KG1 (cell line): ENCODE data around the gene NFE2L1.
A peak's percentile ranks its signal among the peaks of the same experiment; 100 is the strongest.
"Not testable (repeated sequence)": the region's sequence is repeated elsewhere in the genome, so short reads cannot be mapped to it uniquely, and the experiment has no call there.

ENCODE experiments used
- DNase-seq: peaks from one replicate; lab custom pipeline; 2025; lab: John Stamatoyannopoulos, UW

NFE2L1 gene

GRCh38 chr17:48047741-48048383 is at the start of gene NFE2L1:
Gene NFE2L1, plus strand, starts transcription at chr17:48048359. Its CDS starts 2,760 bp downstream, at chr17:48051119.
- peak; percentile 97 for DNase-seq

- no peak for DNase-seq
Measured at GRCh38 chr17:47999582-47999981, 48.6 kb upstream of the NFE2L1 start.

DNA sequence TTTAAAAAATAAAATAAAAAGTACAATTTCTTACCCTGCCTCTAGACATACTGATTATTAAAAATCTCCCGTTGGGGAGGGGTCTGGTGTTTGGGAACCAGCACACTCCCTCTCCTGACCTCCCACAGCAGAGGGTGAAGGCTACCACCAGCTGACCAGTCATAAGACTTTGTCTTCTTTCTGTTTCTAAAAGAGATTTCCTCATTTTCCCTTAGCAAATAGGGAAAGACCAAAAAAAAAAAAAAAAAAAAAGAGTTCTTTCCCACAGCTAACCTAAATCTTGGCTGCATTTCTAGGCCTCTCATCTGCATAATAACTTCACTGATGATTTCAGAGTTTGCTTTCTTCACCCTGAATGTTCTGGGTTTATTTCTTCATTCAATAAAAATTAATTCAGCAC is 47.0 kb upstream of the NFE2L1 start:
- no peak for DNase-seq

DNA sequence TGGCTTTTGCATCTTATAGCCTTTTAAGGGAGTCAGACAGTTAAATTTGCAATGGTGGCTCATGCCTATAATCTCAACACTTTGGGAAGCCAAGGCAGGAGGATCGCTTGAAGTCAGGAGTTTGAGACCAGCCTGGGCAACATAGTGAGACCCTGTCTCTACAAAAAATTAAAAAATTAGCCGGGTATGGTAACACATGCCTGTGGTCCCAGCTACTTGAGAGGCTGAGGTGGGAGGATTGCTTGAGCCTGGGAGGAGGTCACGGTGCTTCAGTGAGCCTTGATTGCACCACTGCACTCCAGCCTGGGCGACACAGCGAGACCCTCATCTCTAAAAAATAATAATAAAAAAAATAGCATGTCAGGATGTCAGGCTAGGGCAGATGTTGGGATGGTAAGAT is 46.5 kb upstream of the NFE2L1 start:
- DNase-seq: not testable (repeated sequence)

- no peak for DNase-seq
Measured at GRCh38 chr17:48002266-48002915, 45.8 kb upstream of the NFE2L1 start.

DNA sequence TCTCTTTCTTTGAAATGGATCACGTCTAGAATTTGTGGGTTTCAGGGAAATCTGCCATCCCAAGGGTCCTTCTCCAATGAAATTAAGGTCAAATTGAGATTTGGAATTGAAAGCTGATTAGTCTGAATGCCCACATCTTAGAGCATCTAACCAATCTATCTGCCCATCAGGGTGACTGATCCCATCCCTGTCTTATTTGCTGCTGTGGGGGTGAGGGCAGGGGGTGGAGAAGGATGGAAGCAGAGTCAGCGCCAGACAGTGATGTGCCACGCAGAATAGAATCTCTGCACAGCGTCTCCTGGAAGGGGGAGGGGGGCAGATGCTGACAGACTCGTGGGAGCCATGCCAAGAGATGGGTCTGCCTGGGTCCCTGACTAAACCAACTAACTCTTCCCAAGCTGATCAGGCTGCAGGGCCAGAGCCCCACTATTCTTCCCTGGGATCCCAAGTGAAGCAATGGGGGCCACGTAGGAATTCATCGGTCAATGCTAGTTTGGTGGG is 45.2 kb upstream of the NFE2L1 start:
- DNase-seq: no peak

- DNase-seq: no peak
Measured at GRCh38 chr17:48003417-48004151, 44.6 kb upstream of the NFE2L1 start.

GRCh38 chr17:48004983-48005382 is 43.2 kb upstream of the NFE2L1 start:
- DNase-seq: no peak

DNA sequence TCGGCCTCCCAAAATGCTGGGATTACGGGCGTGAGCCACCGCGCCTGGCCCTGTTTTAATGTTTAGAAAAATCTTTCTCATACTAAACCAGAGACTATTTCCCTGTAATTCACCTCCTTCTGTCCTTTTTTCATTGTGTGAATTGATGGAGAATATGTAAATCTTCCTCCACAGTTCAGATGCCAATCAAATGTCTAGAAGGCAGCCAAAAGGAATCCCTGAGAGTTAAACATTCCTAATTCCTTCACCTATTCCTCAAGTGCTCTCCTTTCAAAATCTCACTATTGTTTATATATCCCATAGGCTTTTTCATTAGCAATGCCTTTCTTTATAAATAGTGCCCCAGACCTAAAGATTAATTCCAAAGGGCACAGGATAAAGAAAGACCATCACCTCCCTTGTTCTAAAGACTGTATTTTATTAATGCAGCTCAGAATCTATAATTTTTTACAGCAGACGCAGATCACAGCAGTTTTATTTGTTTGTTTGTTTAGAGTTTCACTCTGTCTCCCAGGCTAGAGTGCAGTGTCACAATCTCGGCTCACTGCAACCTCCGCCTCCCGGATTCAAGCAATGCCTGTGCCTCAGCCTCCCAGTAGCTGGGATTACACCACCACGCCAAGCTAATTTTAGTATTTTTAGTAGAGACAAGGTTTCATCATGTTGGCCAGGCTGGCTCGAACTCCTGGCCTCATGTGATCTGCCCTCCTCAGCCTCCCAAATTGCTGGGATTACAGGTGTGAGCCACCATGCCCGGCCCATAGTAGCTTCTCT is 41.0 kb upstream of the NFE2L1 start:
- no peak for DNase-seq

DNA sequence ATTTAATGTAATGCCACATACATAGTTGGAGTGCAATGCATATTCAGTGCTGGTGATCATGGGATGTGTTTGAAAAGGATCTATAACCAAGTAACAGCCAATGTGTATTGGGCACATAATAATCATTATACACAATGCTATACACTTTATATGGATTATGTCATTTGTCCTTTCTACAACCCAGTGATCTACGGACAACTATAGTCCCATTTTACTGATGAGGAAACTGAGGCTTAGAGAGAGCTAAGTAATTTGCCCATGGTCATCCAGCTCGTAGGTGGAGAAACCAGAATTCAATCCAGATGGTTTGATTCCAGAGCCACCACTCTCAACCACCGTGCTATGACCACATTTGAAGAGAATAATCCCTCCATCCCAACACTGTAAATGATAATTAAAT is 38.0 kb upstream of the NFE2L1 start:
- no peak for DNase-seq

DNA sequence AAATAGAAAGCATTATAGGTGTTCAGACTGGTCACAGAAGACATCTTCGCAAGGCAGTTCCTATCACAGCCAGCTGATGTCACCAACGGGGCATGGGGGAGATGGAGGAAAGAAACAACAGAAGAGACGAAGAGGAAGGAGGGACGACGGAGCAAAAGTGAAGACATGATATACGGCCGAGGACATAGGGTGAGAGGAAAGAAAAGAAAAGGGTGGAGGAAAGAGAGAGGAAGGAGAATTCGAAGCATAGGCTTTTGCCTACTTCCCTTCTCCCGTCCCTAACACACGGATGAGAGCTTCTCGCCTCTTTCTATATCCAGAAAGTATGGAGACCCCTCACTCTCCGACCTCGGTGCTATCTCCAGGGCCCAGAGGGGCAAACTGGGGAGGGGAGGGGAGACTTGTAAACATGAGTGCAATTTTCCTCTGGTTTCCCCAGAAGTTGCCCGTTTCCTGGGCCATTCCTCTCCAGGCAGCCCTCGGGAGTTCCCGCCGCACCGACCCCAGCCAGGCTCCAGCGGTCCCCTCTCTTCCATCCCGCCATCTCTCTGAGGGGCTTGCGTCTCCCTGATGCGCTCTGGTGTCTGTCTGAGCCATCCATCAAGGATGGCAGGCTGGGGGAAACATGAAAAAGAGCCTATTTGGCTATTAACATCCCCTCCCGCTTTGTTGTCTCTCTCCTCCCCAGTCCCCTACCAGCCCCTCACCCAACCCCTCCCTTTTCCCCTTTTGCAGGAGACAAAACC is 36.6 kb upstream of the NFE2L1 start:
- no peak for DNase-seq

- no peak for DNase-seq
Measured at GRCh38 chr17:48012151-48012520, 36.0 kb upstream of the NFE2L1 start.

GRCh38 chr17:48012654-48013053 is 35.5 kb upstream of the NFE2L1 start:
- DNase-seq: no peak

DNA sequence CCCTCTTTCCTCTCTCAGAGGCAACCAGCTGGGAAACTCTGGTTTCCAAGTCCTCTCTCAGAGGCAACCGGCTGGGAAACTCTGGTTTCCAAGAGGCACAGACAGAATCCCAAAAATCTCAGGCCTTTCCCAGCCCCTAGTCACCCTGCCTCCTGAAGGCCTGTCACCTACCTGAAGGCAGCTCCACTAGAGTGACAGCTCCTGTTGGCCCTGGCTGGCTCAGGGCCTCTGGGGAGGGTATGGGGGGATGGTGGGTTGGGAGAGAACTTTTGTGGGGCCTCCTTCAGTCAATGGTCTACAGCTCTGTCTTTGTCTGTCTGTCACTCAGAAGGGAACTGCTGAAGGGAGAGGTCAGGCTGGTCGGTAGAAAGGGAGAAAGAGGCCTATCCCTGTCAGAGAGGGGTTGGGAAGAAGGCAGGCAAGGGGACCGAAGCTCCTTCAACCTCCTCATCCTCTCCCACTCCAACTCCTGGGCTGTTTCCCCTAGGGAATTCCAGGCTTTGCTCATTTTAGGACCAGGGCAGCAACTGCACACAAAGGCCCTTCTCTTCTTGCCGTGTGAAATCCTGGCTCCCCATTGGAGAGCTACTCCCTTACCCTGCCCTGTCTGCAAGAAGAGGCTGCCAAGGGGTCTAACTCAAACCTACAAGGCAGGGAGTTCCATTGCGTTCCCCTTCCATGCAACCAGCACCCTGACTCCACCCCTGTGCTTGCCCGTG is 34.1 kb upstream of the NFE2L1 start:
- DNase-seq: no peak

GRCh38 chr17:48014595-48015111 is 33.5 kb upstream of the NFE2L1 start:
- DNase-seq: no peak

GRCh38 chr17:48016112-48016511 is 32.0 kb upstream of the NFE2L1 start:
- DNase-seq: no peak

DNA sequence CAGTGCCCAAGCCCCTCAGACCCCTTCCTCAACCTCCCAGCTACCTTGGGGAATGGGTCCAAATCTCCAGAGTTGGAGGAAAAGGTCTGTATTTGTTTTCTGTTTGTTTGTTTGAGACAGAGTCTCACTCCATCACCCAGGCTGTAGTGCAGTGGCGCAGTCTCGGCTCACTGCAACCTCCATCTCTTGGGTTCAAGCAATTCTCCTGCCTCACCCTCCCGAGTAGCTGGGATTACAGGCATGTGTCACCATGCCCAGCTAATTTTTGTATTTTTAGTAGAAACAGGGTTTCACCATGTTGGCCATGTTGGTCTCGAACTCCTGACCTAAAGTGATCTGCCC is 30.4 kb upstream of the NFE2L1 start:
- not testable (repeated sequence) for DNase-seq

DNA sequence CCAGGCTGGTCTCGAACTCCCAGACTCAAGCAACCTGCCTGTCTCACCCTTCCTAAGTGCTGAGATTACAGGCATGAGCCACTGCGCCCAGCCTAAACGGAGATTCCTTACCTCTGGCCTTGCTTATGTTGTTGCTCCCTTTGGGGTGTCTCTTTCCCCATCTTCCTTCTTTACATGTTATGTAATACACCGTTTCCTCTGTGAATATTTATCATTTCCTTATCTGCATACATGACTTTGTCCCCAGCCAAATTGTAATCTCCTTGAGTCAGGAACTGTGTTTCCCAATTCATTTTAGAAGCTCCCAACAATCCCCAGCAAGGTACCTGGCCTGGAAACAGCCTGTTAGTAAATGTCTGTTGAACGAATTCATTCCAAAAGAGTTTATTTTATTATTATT is 26.2 kb upstream of the NFE2L1 start:
- no peak for DNase-seq

GRCh38 chr17:48022901-48023300 is 25.3 kb upstream of the NFE2L1 start:
- no peak for DNase-seq

DNA sequence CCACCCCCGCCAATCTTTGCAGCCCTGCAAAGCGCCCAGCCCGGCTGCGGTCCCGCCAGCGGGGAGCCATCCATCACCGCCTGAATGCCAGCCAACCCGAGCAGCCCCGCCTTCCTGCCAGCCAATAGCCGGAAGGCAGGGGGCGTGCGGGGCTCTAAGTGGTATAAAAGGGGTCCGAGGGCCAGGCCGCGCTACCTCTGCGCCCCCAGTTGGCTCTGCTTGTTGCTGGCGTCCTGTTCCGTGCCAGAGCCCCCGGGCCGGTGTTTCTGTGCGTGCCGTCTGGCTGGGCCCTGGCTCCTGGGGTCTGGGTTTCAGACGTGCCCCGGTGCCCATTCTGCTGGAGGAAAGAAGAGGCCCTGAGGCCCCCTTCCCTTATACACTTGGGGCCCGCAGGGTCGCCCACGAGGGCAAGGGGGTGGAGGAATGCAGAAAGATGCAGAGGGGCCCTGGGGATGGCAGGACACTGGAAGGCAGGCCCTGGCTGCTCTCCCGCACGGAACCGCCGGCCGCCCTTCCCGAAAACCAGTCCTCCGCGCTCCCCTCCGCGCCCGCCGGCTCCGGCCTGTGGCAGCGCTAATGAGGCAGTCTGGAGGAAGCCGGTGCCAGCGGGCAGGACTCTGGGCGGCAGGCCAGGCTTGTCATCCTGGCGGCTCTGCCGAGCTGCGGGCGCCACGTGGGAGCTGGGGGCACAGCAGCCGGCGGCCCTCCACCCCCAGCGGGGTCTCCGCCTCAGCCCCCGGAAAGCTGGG is 24.6 kb upstream of the NFE2L1 start:
- no peak for DNase-seq
